ENCODE measurements around the gene ESF1. TPM values are rescaled to one million over a fixed set of nuclear protein-coding genes. Genes with fewer than 3 reads are reported as not detected.

The ESF1 gene
- total RNA-seq, 4 donors from 2014 or later = 3.1 to 18.0 (median 13.2) TPM

- Histone ChIP-seq H3K4me3 (peak overlapping the region; percentile 74 to 86), H3K4me1 (peaks cover 0 to 4% of the 10 kb centered on the region in 2 donors), H3K9me3 (no peaks in the 10 kb centered on the region), H3K27me3 (no peaks in the 10 kb centered on the region), H3K36me3 (no peaks in the 10 kb centered on the region), H3K27ac (peak overlapping the region; percentile 86 to 89)
- intact Hi-C loops (cut with DNase I; ENCODE audit: low total_unique reads) = no loop called here
- no peak for DNase-seq
- TF ChIP-seq POLR2A (IDR thresholded peaks at IDR 0.05) (no peak), CTCF (IDR thresholded peaks at IDR 0.05) (no peak)
These were observed 337 bp downstream of the ESF1 start for GRCh38 chr20:13784271-13784892.

- Histone ChIP-seq H3K4me1 (peaks cover 0 to 4% of the 10 kb centered on the region in 2 donors), H3K27me3 (no peaks in the 10 kb centered on the region), H3K36me3 (no peaks in the 10 kb centered on the region), H3K27ac (no peak overlapping the region), H3K9me3 (no peaks in the 10 kb centered on the region), H3K4me3 (no peak overlapping the region)
- DNase-seq = no peak
- TF ChIP-seq POLR2A (IDR thresholded peaks at IDR 0.05) = no peak
- TF ChIP-seq CTCF (IDR thresholded peaks at IDR 0.05) = no peak
- intact Hi-C loops (cut with DNase I; ENCODE audit: low total_unique reads) = no loop called here
These were observed 1.2 kb downstream of the ESF1 start for GRCh38 chr20:13783528-13783927.

- intact Hi-C loops (cut with DNase I; ENCODE audit: low total_unique reads) = no loop called here
These were observed 5.9 kb downstream of the ESF1 start for GRCh38 chr20:13778827-13779226.

GRCh38 chr20:13777171-13777601 is 7.5 kb downstream of the ESF1 start:
- Histone ChIP-seq H3K9me3 (no peaks in the 10 kb centered on the region), H3K4me1 (no peaks in the 10 kb centered on the region), H3K27ac (no peak overlapping the region), H3K4me3 (no peak overlapping the region), H3K36me3 (no peaks in the 10 kb centered on the region), H3K27me3 (no peaks in the 10 kb centered on the region)
- DNase-seq = no peak
- intact Hi-C loops (cut with DNase I; ENCODE audit: low total_unique reads) = no loop called here
- TF ChIP-seq POLR2A (IDR thresholded peaks at IDR 0.05) (no peak), CTCF (IDR thresholded peaks at IDR 0.05) (no peak)

More at GRCh38 chr20:13778827-13779226, 5.9 kb downstream of the ESF1 start:
- Histone ChIP-seq H3K9me3 (no peaks in the 10 kb centered on the region), H3K27ac (no peak overlapping the region), H3K4me3 (no peak overlapping the region), H3K4me1 (peaks cover 0 to 4% of the 10 kb centered on the region in 2 donors), H3K27me3 (no peaks in the 10 kb centered on the region), H3K36me3 (no peaks in the 10 kb centered on the region)
- TF ChIP-seq CTCF (IDR thresholded peaks at IDR 0.05) = no peak
- no peak for TF ChIP-seq POLR2A (IDR thresholded peaks at IDR 0.05)
- DNase-seq = no peak

- no peaks in the 10 kb centered on the region for H3K36me3 ChIP-seq
- no peak overlapping the region for H3K4me3 ChIP-seq
- DNase-seq = no peak
- no peaks in the 10 kb centered on the region for H3K4me1 ChIP-seq
- intact Hi-C loops (cut with DNase I; ENCODE audit: low total_unique reads) = no loop called here
- TF ChIP-seq CTCF (IDR thresholded peaks at IDR 0.05) (no peak), POLR2A (IDR thresholded peaks at IDR 0.05) (no peak)
- no peaks in the 10 kb centered on the region for H3K9me3 ChIP-seq
- no peak overlapping the region for H3K27ac ChIP-seq
- no peaks in the 10 kb centered on the region for H3K27me3 ChIP-seq
These were observed 8.9 kb downstream of the ESF1 start for GRCh38 chr20:13775867-13776266.
